GM12892 (cell line): ENCODE measurements around the gene UBA1.

ENCODE experiments used
- POLR2A ChIP-seq: IDR thresholded peaks from 2 replicates; pipeline ENCODE4 v1.6.1; 2011; ENCODE audit warnings: low read depth, low read length, control low read depth
- POLR2AphosphoS5 ChIP-seq: IDR thresholded peaks from 2 replicates; pipeline ENCODE4 v1.6.1; 2011; ENCODE audit warnings: low read depth, low read length, control low read depth
- TAF1 ChIP-seq: IDR thresholded peaks from 2 replicates; pipeline ENCODE4 v1.6.1; 2011; ENCODE audit warnings: low read depth, mild to moderate bottlenecking, control low read depth, low read length, borderline replicate concordance

DNA sequence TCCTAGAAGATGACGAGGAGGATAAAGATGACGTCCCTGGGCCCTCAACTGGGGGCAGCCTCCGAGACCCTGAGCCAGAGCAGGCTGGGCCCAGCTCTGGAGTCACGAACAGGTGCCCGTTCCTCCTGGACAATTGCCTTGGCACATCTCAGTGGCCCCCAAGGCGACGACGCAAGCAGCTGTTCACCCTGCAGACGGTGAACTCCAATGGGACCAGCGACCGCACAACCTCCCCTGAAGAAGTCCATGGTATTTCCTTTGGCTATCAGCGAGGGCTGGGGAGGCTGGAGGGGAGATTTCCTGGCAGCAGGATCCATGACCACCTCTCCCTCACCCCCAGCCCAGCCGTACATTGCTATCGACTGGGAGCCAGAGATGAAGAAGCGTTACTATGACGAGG, 51.0 kb downstream of the UBA1 start:
- TF ChIP-seq POLR2AphosphoS5: no peak
- no peak for TF ChIP-seq POLR2A
- TF ChIP-seq TAF1: no peak
